Stimulated activated CD8-positive, alpha-beta memory T cell treated with anti-CD3 and anti-CD28 coated beads, Interleukin-12 subunit alpha, Interleukin-12 subunit beta, amount 100 ng/mL, for 4 hours (primary cell): Measurements from ENCODE around the gene ENTPD8.
"Not testable (repeated sequence)": the region's sequence is repeated elsewhere in the genome, so short reads cannot be mapped to it uniquely, and the experiment has no call there.

ENCODE experiments used
- DNase-seq: peaks from one replicate; pipeline ENCODE4 v3.0.0-alpha.2; 2020; ENCODE audit warnings: low read depth

ENTPD8 gene

DNA sequence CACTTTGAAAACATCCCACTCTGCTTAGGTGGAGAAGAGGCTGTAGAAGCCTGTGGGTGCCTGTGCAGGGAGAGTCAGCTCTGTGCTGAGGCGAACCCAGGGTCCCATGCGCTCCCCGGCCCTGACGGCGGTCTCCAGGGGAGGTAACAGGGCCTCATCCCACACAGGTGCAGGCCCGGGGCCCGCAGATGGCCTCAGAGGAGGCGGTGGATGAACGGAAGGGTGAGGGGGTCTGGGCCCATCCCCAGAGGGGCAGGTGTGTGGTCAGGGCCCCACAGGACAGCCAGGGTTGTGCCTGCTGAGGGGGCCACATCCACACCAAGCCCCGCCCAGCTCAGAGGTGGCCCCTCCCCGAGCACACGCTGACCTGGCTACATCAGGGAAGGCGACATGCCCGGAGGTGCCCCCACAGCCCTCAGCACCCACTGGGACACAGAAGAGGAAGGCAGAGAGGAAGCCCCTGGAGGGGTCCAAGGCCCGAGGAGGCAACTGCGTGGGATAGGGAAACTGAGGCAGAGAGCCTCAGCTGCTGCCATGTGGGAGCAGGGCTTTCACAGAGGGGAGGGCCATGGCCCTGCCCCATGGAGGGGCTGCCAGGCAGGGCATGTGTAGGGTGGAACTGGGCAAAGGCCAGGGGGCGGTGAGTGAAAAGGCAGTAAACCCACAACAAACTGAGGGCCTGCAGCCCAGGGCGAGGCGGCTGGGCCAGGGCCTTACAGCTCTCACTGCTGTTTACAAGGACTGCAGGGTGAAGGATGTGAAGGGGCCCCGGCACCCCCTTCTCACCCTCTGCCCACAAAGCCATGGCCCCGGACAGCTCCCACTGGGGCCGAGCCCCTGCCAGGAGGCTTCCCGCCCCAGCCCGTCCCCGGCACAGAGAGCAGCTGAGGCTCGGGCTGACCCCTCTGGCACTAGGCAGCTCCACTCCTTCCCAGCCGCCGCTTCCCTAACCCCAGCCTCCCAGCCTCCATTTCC, 47.7 kb downstream of the ENTPD8 start:
- DNase-seq: no peak

DNA sequence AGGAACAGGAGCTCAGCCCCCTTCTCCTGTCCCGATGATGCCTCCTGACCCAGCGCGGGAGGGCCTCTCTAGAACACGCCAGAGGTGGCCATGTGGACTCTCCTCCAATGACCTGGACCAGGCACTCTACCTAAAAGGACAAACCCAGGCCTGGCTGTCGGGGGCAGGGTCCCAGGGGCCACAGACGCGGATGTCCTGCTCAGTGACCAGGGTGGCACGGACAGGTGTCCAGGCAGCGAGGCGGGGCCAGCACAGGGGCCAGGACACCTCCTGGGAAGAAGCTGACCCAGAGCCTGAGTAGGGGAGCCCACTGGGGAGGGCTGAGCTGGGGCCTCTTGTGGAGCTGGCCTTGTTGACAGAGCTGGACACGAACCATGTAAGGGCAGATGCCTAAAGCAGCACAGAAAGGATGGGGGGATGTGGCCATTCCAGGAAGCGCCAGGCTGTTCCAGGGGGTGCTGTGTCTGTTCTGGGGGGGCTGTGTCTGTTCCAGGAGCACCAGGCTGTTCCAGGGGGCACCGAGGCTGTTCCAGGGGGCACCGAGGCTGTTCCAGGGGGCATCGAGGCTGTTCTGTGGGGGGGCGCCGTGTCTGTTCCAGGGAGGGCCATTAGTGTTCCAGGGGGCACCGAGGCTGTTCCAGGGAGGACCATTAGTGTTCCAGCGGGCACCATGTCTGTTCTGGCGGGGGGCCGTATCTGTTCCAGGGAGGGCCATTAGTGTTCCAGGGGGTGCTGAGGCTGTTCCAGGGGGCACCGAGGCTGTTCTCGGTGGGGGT, 48.7 kb downstream of the ENTPD8 start:
- DNase-seq: no peak

GRCh38 chr9:137391411-137391754, 49.8 kb downstream of the ENTPD8 start:
- DNase-seq: no peak

GRCh38 chr9:137390553-137391410, 50.4 kb downstream of the ENTPD8 start:
- no peak for DNase-seq

GRCh38 chr9:137389428-137389746, 51.8 kb downstream of the ENTPD8 start:
- no peak for DNase-seq

DNA sequence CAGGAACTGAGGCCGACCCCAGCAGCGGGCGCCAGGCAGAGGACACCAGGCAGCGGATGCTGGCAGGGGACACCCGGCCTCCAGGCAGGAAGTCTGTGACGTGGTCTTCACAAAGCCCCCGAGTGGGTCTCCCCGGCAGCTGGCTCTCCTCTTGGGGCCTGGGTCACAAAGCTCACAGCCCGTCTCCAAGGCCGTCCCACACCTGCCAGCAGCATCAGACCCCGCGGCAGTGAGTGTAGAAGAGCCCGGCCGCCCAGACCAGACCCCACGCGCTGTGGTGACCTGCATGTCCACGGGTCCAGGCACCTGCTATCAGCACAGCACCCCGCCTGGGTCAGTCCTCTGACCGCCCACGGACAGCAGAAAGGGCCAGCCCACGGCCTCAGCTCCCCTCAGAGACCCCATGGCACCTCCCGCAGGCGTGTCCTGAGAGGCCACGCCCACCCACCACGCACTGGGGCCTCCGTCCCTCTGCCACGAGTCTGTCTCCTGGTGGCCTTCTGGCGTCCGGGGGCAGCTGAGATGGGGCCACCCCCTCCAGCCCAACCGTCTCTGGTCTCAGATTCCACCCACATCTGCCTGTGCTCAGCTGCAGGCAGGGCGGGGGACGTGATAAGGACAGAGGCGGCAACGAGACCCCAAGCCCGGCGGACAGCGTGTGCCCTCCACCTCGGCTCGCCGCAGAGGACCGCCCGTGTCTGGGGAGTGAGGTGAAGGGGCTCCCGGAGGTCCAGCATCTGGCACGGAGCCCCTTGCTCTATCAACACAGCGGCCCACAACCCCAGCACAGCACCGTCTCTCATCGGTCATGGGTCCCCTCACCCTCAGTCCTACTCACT, 52.3 kb downstream of the ENTPD8 start:
- no peak for DNase-seq

DNA sequence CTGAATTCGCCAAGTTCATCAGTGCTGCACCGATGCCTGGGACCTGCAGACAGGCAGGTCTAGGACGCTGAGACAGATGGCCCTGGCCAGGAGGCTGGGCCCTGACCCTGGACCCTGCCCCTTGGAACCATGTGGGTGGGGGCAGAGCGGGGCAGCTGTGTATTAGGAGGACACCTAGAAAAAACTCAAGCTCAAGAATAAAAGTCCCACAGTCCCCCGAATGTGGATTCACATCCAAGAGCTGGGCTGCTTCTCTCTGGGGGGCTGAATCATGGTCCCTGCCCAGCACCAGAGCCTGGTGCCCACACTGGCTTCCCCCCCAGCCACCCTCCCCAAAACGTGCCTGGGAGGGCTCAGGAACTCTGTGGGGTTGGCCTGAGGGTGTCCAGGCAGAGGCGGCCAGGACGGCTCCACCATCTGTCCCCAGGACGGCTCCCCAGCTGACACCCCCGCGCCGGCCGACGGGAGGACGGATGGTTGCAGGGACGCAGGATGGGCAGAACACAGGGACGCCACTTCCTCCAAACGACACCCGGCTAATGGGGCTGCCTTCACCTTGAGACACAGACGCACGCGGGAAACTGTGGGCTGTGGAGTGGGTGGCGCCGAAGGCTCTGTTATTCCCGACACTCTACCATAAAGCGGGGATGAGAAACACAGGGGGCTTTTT, 53.1 kb downstream of the ENTPD8 start:
- no peak for DNase-seq

DNA sequence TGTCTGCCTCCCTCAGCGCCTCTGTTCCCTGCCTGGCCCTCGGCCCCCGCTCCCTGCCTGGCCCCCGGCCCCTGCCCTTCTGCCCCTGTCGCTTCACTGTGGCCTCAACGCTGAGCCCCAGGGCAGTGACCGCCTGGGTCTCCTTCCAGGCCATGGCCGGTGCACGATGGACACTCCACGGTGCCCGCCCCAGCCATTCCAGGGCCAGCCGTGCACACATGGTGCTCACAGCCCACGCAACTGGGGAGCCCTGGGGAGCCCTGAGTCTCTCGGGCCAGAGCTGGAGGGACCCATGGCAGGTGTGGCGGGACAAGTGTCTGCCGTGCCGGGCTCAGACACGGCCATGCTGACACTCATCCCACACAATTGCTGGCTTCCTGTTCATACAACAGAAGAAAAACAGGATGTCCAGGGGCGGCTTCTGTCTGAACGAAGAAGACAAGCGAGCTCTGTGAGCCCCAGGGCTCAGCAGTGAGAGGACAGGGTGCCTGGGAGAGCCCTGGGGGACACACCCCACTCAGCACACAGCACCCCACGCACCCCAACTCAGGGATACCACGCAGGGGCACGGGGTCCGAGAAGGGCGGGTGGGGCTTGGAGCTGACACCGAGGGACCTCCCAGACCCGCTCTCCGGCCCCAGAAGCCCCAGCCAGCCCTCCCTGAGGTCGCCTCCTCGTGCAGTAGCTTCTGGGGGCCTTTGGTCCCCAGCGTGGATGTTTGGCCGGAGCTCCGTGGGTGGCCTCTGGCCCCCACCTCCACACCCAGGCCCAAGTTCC, 53.9 kb downstream of the ENTPD8 start:
- no peak for DNase-seq

- not testable (repeated sequence) for DNase-seq
These were observed 54.5 kb downstream of the ENTPD8 start for GRCh38 chr9:137386507-137387113.

DNA sequence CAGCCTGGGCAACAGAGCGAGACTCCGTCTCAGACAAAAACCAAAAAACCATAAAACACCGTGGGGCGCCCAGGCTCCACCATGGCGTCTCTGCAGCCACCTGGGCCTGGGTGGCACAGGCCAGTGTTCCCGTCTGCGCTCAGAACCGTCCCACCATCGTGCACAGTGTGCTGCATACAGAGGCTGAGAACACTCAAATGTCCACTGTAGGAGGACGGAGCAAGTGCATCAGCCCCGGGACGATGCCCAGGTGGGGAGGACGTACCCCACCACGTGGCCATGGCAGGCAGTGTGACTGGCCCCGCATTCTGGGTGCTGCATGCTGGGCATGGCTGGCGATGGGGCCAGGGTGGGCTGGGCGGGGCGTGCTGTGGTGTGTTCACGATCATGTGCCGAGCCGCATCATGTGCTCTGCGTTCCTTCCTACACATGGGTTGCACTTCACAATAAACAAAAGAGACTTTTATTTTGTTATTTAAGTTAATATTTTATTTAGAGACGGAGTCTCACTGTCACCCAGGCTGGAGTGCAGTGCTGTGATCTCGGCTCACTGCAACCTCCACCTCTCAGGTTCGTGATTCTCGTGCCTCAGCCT, 56.0 kb downstream of the ENTPD8 start:
- DNase-seq: no peak
